SU-DHL-6 (cell line): Measurements from ENCODE around the gene FBXW7.

Source experiments
- H2AFZ ChIP-seq: fragments of 200-600 bp; sonication (generic); 2 replicates; pipeline ENCODE4 v1.6.1; 2014; ENCODE audit warnings: low read depth, mild to moderate bottlenecking, moderate library complexity, mixed read lengths, antibody characterized with exemption, low read length; ENCODE audit not compliant: severe bottlenecking
- H3F3A ChIP-seq: fragments of 200-600 bp; shearing (Covaris generic); 2 replicates; pipeline ENCODE4 v1.6.0; 2016; ENCODE audit warnings: antibody characterized with exemption, mild to moderate bottlenecking; ENCODE audit not compliant: insufficient read depth
- H3K27ac ChIP-seq: fragments of 200-600 bp; sonication (generic); 2 replicates; pipeline ENCODE4 v1.5.1; 2016; ENCODE audit warnings: low read depth, mild to moderate bottlenecking, low read length, moderate library complexity, mixed read lengths
- H3K27me3 ChIP-seq: fragments of 200-600 bp; sonication (generic), shearing (Covaris generic); 2 replicates; pipeline ENCODE4 v1.6.0; 2014; ENCODE audit warnings: mild to moderate bottlenecking, low read length
- H3K36me3 ChIP-seq: fragments of 200-600 bp; sonication (generic); 2 replicates; pipeline ENCODE4 v1.6.1; 2014; ENCODE audit warnings: mild to moderate bottlenecking, low read length, mixed read lengths
- H3K4me2 ChIP-seq: fragments of 300-600, 200-600 bp; shearing (Covaris generic), sonication (generic); 2 replicates; pipeline ENCODE4 v1.6.0; 2014; ENCODE audit warnings: low read length, low read depth, mild to moderate bottlenecking; ENCODE audit not compliant: poor library complexity, severe bottlenecking
- H3K4me3 ChIP-seq: fragments of 200-600 bp; sonication (generic); 2 replicates; pipeline ENCODE4 v1.5.1; 2014; ENCODE audit warnings: antibody characterized with exemption, low read length, mild to moderate bottlenecking, mixed read lengths; ENCODE audit not compliant: insufficient read depth, poor library complexity, severe bottlenecking
- H3K79me2 ChIP-seq: fragments of 200-600 bp; sonication (generic); 2 replicates; pipeline ENCODE4 v1.6.1; 2014; ENCODE audit warnings: mild to moderate bottlenecking, low read length, moderate library complexity; ENCODE audit not compliant: insufficient read depth
- H3K9ac ChIP-seq: fragments of 200-600 bp; sonication (generic); 2 replicates; pipeline ENCODE4 v1.7.0; 2014; ENCODE audit warnings: mild to moderate bottlenecking, low read length
- H3K9me2 ChIP-seq: fragments of 200-600 bp; sonication (generic); replicated peaks from 2 replicates; pipeline ENCODE4 v1.6.1; 2014; ENCODE audit warnings: low read length; ENCODE audit not compliant: insufficient read depth
- H3K9me3 ChIP-seq: fragments of 200-600 bp; sonication (generic); 2 replicates; pipeline ENCODE4 v1.6.1; 2014; ENCODE audit warnings: low read length, mixed read lengths; ENCODE audit not compliant: insufficient read depth
- H4K20me1 ChIP-seq: fragments of 200-600 bp; sonication (generic); 2 replicates; pipeline ENCODE4 v1.6.1; 2014; ENCODE audit warnings: low read depth, mild to moderate bottlenecking, antibody characterized with exemption, low read length, moderate library complexity, mixed read lengths
- CTCF ChIP-seq: fragments of 200-600 bp; sonication (generic); IDR thresholded peaks from one replicate; pipeline ENCODE4 v1.5.1; 2017; ENCODE audit warnings: antibody characterized with exemption, mild to moderate bottlenecking, low read length, moderate library complexity; ENCODE audit not compliant: insufficient read depth, poor library complexity, severe bottlenecking
- EZH2phosphoT487 ChIP-seq: fragments of 200-600 bp; sonication (generic), shearing (Covaris generic); conservative IDR thresholded peaks from 2 replicates; pipeline ENCODE4 v1.6.1; 2018; ENCODE audit warnings: mild to moderate bottlenecking, antibody characterized with exemption, low read length, moderate library complexity, mixed read lengths

Gene FBXW7

GRCh38 chr4:152462695-152463094 lies 73.2 kb downstream of the FBXW7 start:
- Histone ChIP-seq H3K27ac (no peak overlapping the region), H3F3A (peaks cover 8% of the 10 kb centered on the region; the same call in 1 of the 2 replicates), H3K4me2 (no peak overlapping the region), H4K20me1 (peaks cover 10% of the 10 kb centered on the region; the same call in 1 of the 2 replicates), H2AFZ (no peak overlapping the region), H3K36me3 (no peaks in the 10 kb centered on the region), H3K27me3 (no peaks in the 10 kb centered on the region), H3K79me2 (peaks cover 97% of the 10 kb centered on the region), H3K9me2 (no peaks in the 10 kb centered on the region), H3K9me3 (no peaks in the 10 kb centered on the region), H3K4me3 (no peak overlapping the region), H3K9ac (no peak overlapping the region)
- no peak for TF ChIP-seq CTCF
- TF ChIP-seq EZH2phosphoT487, result no peak

- Histone ChIP-seq H4K20me1 (peaks cover 10% of the 10 kb centered on the region; the same call in 1 of the 2 replicates), H3K36me3 (no peaks in the 10 kb centered on the region), H3K9me3 (no peaks in the 10 kb centered on the region), H2AFZ (no peak overlapping the region), H3K79me2 (peaks cover 95% of the 10 kb centered on the region), H3K9me2 (no peaks in the 10 kb centered on the region), H3K4me3 (no peak overlapping the region), H3K4me2 (no peak overlapping the region), H3K27ac (no peak overlapping the region), H3K9ac (no peak overlapping the region), H3F3A (peaks cover 9% of the 10 kb centered on the region; the same call in 1 of the 2 replicates), H3K27me3 (no peaks in the 10 kb centered on the region)
- TF ChIP-seq EZH2phosphoT487, result no peak
- no peak for TF ChIP-seq CTCF
Measured at GRCh38 chr4:152462047-152462446, 73.8 kb downstream of the FBXW7 start.

DNA sequence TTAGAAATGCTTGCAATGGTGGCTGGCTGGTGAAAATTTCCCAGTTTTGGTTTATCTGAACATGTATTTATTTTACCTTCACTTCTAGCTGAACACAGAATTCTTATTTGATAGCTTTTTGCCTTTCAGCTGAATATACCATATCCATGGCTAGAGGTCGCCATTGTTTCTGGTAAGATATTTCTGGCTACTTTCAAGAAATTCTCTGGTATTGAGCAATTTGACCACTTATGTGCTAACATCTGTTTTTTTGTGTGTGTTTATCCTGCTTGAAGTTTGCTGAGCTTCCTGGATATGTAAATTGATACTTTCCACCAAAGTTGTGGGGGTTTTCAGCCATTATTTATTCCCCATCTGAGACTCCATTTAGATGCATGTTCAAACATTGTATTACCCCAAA lies 75.4 kb downstream of the FBXW7 start:
- no peak overlapping the region for H3K4me2 ChIP-seq
- no peak overlapping the region for H3K27ac ChIP-seq
- no peaks in the 10 kb centered on the region for H3K36me3 ChIP-seq
- peaks cover 95% of the 10 kb centered on the region for H3K79me2 ChIP-seq
- TF ChIP-seq CTCF (no peak), EZH2phosphoT487 (no peak)
- H3K4me3 ChIP-seq, result no peak overlapping the region
- no peak overlapping the region for H3K9ac ChIP-seq
- H2AFZ ChIP-seq, result no peak overlapping the region
- peaks cover 23% of the 10 kb centered on the region; the same call in 1 of the 2 replicates for H3F3A ChIP-seq
- no peaks in the 10 kb centered on the region for H3K9me3 ChIP-seq
- H3K9me2 ChIP-seq, result no peaks in the 10 kb centered on the region
- H4K20me1 ChIP-seq, result peaks cover 10% of the 10 kb centered on the region; the same call in 1 of the 2 replicates
- H3K27me3 ChIP-seq, result no peaks in the 10 kb centered on the region
